Keratinocyte (primary cell): ENCODE results near the gene MRPS15.

ENCODE experiments used
- EZH2 ChIP-seq: IDR thresholded peaks from one replicate; pipeline ENCODE4 v1.6.1; 2012; ENCODE audit warnings: inconsistent platforms, mild to moderate bottlenecking, low read length, moderate library complexity
- TF ChIP-seq, protein P1 (sequence below), 3 experiments: IDR thresholded peaks in 1 of 3; conservative IDR thresholded peaks in 1 of 3; optimal IDR thresholded peaks in 1 of 3; 2 replicates in 2 of 3; 3 replicates in 1 of 3; pipeline versions ENCODE3 to v1.5.1; 2011; ENCODE audit warnings: low read length in 3 of 3, mild to moderate bottlenecking in 3 of 3, moderate library complexity in 2 of 3, control low read depth in 1 of 3, inconsistent platforms in 1 of 3; ENCODE audit not compliant: insufficient read depth in 2 of 3; ENCODE audit errors: extremely low read depth in 1 of 3

DNA sequence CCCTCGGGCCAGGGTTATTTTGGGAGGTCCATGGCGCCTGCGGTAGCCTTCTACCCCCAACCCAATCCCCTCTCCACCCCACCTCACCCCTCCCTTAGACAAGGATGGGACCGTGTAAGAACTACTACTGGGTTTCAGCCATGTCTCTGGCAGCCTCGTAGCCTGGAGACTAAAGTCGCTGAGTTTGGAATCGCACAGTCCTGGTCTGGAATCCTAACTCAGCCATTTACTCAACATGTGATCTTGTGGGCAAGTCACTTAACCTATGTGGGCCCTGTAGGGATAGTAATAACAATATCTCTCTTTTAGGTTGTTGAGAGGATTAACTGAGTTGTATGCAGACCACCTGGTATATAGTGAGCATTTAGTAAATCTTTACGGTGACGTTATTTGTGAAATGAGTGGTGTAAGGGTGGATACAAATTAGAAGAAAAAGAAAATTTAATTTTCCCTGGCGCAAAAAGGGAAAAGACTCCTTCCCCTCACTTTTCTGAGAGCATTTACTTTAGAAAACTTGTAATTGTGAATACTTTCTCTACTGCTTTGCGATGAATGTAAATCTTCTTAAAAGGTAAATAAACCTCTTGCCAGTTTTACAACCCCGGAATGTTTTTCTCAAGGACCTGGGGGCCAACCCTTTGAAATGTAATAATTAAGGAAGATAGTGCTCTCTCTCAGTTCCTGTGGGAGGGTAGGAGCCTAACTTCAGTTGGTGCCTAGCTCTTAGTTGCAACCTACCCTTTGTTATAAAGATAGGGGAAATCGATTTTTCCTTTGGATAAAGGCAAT is 615 bp upstream of the MRPS15 start:
- TF ChIP-seq, protein P1, sequence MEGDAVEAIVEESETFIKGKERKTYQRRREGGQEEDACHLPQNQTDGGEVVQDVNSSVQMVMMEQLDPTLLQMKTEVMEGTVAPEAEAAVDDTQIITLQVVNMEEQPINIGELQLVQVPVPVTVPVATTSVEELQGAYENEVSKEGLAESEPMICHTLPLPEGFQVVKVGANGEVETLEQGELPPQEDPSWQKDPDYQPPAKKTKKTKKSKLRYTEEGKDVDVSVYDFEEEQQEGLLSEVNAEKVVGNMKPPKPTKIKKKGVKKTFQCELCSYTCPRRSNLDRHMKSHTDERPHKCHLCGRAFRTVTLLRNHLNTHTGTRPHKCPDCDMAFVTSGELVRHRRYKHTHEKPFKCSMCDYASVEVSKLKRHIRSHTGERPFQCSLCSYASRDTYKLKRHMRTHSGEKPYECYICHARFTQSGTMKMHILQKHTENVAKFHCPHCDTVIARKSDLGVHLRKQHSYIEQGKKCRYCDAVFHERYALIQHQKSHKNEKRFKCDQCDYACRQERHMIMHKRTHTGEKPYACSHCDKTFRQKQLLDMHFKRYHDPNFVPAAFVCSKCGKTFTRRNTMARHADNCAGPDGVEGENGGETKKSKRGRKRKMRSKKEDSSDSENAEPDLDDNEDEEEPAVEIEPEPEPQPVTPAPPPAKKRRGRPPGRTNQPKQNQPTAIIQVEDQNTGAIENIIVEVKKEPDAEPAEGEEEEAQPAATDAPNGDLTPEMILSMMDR (optimal IDR thresholded peaks at IDR 0.05 in 1 of 3, IDR thresholded peaks at IDR 0.05 in 1 of 3, conservative IDR thresholded peaks at IDR 0.05 in 1 of 3; ENCODE audit: extremely low read depth in 1 of 3, insufficient read depth in 2 of 3, low read length in 3 of 3), result no peak
- no peak for TF ChIP-seq EZH2
